DND-41 (cell line): ENCODE results near the gene IFT20.

Experiments
- CTCF ChIP-seq: IDR thresholded peaks from 2 replicates; pipeline ENCODE4 v1.5.1; 2012; ENCODE audit warnings: borderline replicate concordance, low read length, moderate library complexity, mild to moderate bottlenecking; ENCODE audit not compliant: poor library complexity, severe bottlenecking; ENCODE audit errors: extremely low read depth
- EZH2 ChIP-seq: IDR thresholded peaks from 3 replicates; pipeline ENCODE4 v1.6.1; 2012; ENCODE audit warnings: borderline replicate concordance, low read depth, mild to moderate bottlenecking, moderate library complexity, low read length, inconsistent platforms; ENCODE audit not compliant: severe bottlenecking

GRCh38 chr17:28348979-28349378, 13.7 kb upstream of the IFT20 start:
- TF ChIP-seq CTCF (no peak), EZH2 (no peak)
